Endothelial cell of umbilical vein (primary cell): ENCODE measurements around the gene CFAP46. TPM values are rescaled to one million over a fixed set of nuclear protein-coding genes. Genes with fewer than 3 reads are reported as not detected.

ENCODE experiments used
- BruUV-seq: library from RNA; stranded (reverse); fragments of 400-500 nt; replicated peaks from 2 replicates; lab custom pipeline; 2021; lab: Mats Ljungman, UMichigan
- CTCF ChIA-PET: fragments of 300-600, 350-600 bp; sonication (Branson Sonifier 250); formaldehyde crosslinking; loops from one replicate; lab custom pipeline; 2021; ENCODE audit warnings: antibody characterized with exemption, inconsistent platforms; lab: Charles Lee
- POLR2A ChIA-PET: fragments of 300-600, 350-600 bp; sonication (Branson Sonifier 250); formaldehyde crosslinking; loops from one replicate; lab custom pipeline; 2021; ENCODE audit warnings: antibody characterized with exemption, inconsistent platforms; lab: Charles Lee
- DNase-seq: peaks from one replicate; pipeline ENCODE4 v3.0.0-alpha.2; 2011; ENCODE audit warnings: low read depth, low spot score
- FAIRE-seq: peaks from 2 replicates; lab custom pipeline; 2011; peaks lifted over from hg19 to GRCh38; lab: Jason Lieb, UNC
- H2AFZ ChIP-seq: 2 replicates; pipeline ENCODE4 v1.6.0; 2012; ENCODE audit warnings: low read depth, low read length, control low read depth, inconsistent platforms
- H3K27ac ChIP-seq: 2 replicates; pipeline ENCODE4 v1.5.1; 2011; ENCODE audit warnings: low read depth, mild to moderate bottlenecking, control low read depth, low read length, moderate library complexity; ENCODE audit not compliant: insufficient read depth
- H3K27me3 ChIP-seq, 2 experiments: 2 replicates each; pipeline versions ENCODE4 v1.6.0 to v1.6.1; 2011; ENCODE audit warnings: low read length in 2 of 2, mixed read lengths in 1 of 2; ENCODE audit not compliant: control insufficient read depth in 2 of 2, insufficient read depth in 2 of 2
- H3K36me3 ChIP-seq, 2 experiments: 2 replicates in 1 of 2; 3 replicates in 1 of 2; pipeline ENCODE4 v1.5.1; 2011; ENCODE audit warnings: low read length in 2 of 2, mild to moderate bottlenecking in 1 of 2, moderate library complexity in 1 of 2; ENCODE audit not compliant: control insufficient read depth in 2 of 2, insufficient read depth in 2 of 2; ENCODE audit errors: extremely low read depth in 1 of 2
- H3K4me1 ChIP-seq: 3 replicates; pipeline ENCODE4 v1.5.1; 2011; ENCODE audit warnings: mild to moderate bottlenecking, low read length; ENCODE audit not compliant: control insufficient read depth, insufficient read depth; ENCODE audit errors: extremely low read depth
- H3K4me2 ChIP-seq: 2 replicates; pipeline ENCODE4 v1.6.1; 2011; ENCODE audit warnings: low read length, control low read depth, mixed read lengths; ENCODE audit not compliant: insufficient read depth
- H3K4me3 ChIP-seq, 3 experiments: fragments of 200-600 bp in 1 of 3; sonication (generic), shearing (Covaris generic) in 1 of 3; replicated peaks in 1 of 3; 2 replicates each; pipeline ENCODE4 v1.5.1; 2011 to 2016; ENCODE audit warnings: control low read depth in 3 of 3, low read length in 3 of 3, mild to moderate bottlenecking in 2 of 3, inconsistent platforms in 1 of 3, low read depth in 1 of 3, moderate library complexity in 1 of 3; ENCODE audit not compliant: insufficient read depth in 1 of 3
- H3K79me2 ChIP-seq: 2 replicates; pipeline ENCODE4 v1.6.0; 2012; ENCODE audit warnings: low read length, inconsistent platforms; ENCODE audit not compliant: control insufficient read depth, insufficient read depth
- H3K9ac ChIP-seq: replicated peaks from 2 replicates; pipeline ENCODE3; 2011; ENCODE audit warnings: low read length, control low read depth; ENCODE audit not compliant: insufficient read depth; ENCODE audit errors: extremely low read depth
- H3K9me1 ChIP-seq: replicated peaks from 3 replicates; pipeline ENCODE4 v1.6.0; 2011; ENCODE audit warnings: mild to moderate bottlenecking, low read length; ENCODE audit not compliant: control insufficient read depth, insufficient read depth; ENCODE audit errors: extremely low read depth
- H3K9me3 ChIP-seq: replicated peaks from 2 replicates; pipeline ENCODE4 v1.5.1; 2012; ENCODE audit warnings: low read length, inconsistent platforms; ENCODE audit not compliant: control insufficient read depth, insufficient read depth
- H4K20me1 ChIP-seq: replicated peaks from 2 replicates; pipeline ENCODE3; 2011; ENCODE audit warnings: mild to moderate bottlenecking, low read length; ENCODE audit not compliant: control insufficient read depth, insufficient read depth; ENCODE audit errors: extremely low read depth
- EZH2 ChIP-seq: IDR thresholded peaks from 2 replicates; pipeline ENCODE4 v1.6.1; 2012; ENCODE audit warnings: borderline replicate concordance, low read depth, mild to moderate bottlenecking, moderate library complexity, low read length, inconsistent platforms; ENCODE audit not compliant: severe bottlenecking
- FOS ChIP-seq: IDR thresholded peaks from 2 replicates; pipeline ENCODE4 v1.6.1; 2011; ENCODE audit warnings: mild to moderate bottlenecking, low read length, moderate library complexity, borderline replicate concordance; ENCODE audit not compliant: insufficient read depth
- GATA2 ChIP-seq: IDR thresholded peaks from 2 replicates; pipeline ENCODE4 v1.7.0; 2011; ENCODE audit warnings: low read depth, mild to moderate bottlenecking, moderate library complexity, mixed read lengths, low read length; ENCODE audit not compliant: insufficient read length, insufficient read depth
- JUN ChIP-seq: IDR thresholded peaks from 2 replicates; pipeline ENCODE4 v1.6.1; 2011; ENCODE audit warnings: borderline replicate concordance, low read depth; ENCODE audit not compliant: insufficient read length, insufficient read depth
- MAX ChIP-seq: IDR thresholded peaks from 2 replicates; pipeline ENCODE4 v1.6.1; 2011; ENCODE audit not compliant: insufficient read depth, insufficient read length
- MYC ChIP-seq: IDR thresholded peaks from one replicate; pipeline ENCODE4 v1.6.1; 2011; ENCODE audit warnings: mild to moderate bottlenecking, low read depth, low read length
- POLR2A ChIP-seq: IDR thresholded peaks from 2 replicates; pipeline ENCODE4 v1.6.1; 2012; ENCODE audit warnings: low read depth, mild to moderate bottlenecking, control low read depth, low read length
- POLR2AphosphoS5 ChIP-seq: IDR thresholded peaks from 2 replicates; pipeline ENCODE4 v1.6.1; 2012; ENCODE audit warnings: low read depth, mild to moderate bottlenecking, control low read depth, low read length, moderate library complexity; ENCODE audit not compliant: insufficient read depth
- dilution Hi-C: fragments of 300-500 bp; cut with MboI; formaldehyde crosslinking; loops from one replicate; pipeline ENCODE4 v1.15.0; 2019; ENCODE audit warnings: low sequenced_read_pairs; ENCODE audit not compliant: extremely low pct_ligation_motif_present
- intact Hi-C: fragments of 100-400 bp; cut with micrococcal nuclease; formaldehyde crosslinking; loops from one replicate; pipeline ENCODE4 v1.10.0; 2022
- polyA plus RNA-seq, 4 experiments: library from polyadenylated mRNA; depleted of rRNA in 3 of 4; stranded (reverse) in 3 of 4; unstranded in 1 of 4; fragments of >200 nt; gene quantifications; 2 replicates each; pipeline versions ENCODE4 v1.2.1 to v1.2.3, GENCODE V29; 2011 to 2012; ENCODE audit warnings: missing spikeins in 1 of 4
- total RNA-seq: library from RNA; stranded (reverse); gene quantifications from 2 replicates; pipeline ENCODE4 v1.2.3, GENCODE V29; 2021
- TF ChIP-seq, protein P1 (sequence below), 2 donors: IDR thresholded peaks; 1 replicate in 1 of 2; 2 replicates in 1 of 2; pipeline ENCODE4 v1.5.1; 2011; ENCODE audit warnings: low read length in 2 of 2, mild to moderate bottlenecking in 2 of 2, moderate library complexity in 2 of 2, control low read depth in 1 of 2, inconsistent platforms in 1 of 2, low read depth in 1 of 2; ENCODE audit not compliant: insufficient read depth in 1 of 2; ENCODE audit errors: extremely low read depth in 1 of 2

Gene CFAP46
- total and polyA plus RNA-seq, 2 donors (not counting 3 experiments of a cell fraction or from before 2014, with no cell fraction given), result 0.75 to 0.98 TPM

DNA sequence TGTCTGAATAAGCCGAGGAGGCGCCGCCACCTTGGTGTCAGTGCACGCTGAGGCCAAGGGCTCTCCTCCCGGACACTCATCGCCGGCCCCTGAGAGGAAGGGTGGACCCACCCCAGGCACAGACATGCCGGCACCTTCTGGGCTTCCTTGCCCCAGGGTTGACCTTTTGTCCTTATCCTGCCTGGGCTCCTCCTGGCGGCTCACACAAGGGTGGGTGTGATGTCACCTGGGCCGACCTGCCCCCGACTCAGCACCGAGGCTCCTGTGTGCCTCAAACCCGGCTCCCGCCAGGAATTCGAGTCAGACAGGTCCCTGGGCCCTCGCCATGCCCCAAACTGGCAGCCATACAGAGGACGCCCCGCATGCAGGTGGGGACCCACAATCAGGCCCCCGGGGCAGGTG lies 17.7 kb upstream of the CFAP46 start:
- H3K4me1 ChIP-seq, result no peaks in the 10 kb centered on the region
- H3K27me3 ChIP-seq, result no peaks in the 10 kb centered on the region
- POLR2A ChIA-PET, result no interaction called here
- TF ChIP-seq FOS (no peak), GATA2 (no peak), POLR2AphosphoS5 (no peak), POLR2A (no peak), JUN (no peak), MAX (no peak), MYC (no peak), EZH2 (no peak)
- TF ChIP-seq, protein P1, sequence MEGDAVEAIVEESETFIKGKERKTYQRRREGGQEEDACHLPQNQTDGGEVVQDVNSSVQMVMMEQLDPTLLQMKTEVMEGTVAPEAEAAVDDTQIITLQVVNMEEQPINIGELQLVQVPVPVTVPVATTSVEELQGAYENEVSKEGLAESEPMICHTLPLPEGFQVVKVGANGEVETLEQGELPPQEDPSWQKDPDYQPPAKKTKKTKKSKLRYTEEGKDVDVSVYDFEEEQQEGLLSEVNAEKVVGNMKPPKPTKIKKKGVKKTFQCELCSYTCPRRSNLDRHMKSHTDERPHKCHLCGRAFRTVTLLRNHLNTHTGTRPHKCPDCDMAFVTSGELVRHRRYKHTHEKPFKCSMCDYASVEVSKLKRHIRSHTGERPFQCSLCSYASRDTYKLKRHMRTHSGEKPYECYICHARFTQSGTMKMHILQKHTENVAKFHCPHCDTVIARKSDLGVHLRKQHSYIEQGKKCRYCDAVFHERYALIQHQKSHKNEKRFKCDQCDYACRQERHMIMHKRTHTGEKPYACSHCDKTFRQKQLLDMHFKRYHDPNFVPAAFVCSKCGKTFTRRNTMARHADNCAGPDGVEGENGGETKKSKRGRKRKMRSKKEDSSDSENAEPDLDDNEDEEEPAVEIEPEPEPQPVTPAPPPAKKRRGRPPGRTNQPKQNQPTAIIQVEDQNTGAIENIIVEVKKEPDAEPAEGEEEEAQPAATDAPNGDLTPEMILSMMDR (IDR thresholded peaks at IDR 0.05; ENCODE audit: extremely low read depth in 1 of 2, insufficient read depth in 1 of 2, low read depth in 1 of 2, low read length in 2 of 2), result no peak
- H3K4me3 ChIP-seq, result no peak overlapping the region
- H3K9ac ChIP-seq, result no peak overlapping the region
- H3K27ac ChIP-seq, result no peak overlapping the region
- no peak for FAIRE-seq
- dilution Hi-C loops, result no loop called here
- H3K9me3 ChIP-seq, result no peaks in the 10 kb centered on the region
- no peaks in the 10 kb centered on the region for H3K79me2 ChIP-seq
- BruUV-seq, result no TSS peak
- no peaks in the 10 kb centered on the region for H3K36me3 ChIP-seq
- intact Hi-C loops, result no loop called here
- H3K9me1 ChIP-seq, result no peaks in the 10 kb centered on the region
- H3K4me2 ChIP-seq, result no peak overlapping the region
- CTCF ChIA-PET, result no interaction called here
- DNase-seq, result no peak
- no peak overlapping the region for H2AFZ ChIP-seq
- no peaks in the 10 kb centered on the region for H4K20me1 ChIP-seq
